Activated naive CD4-positive, alpha-beta T cell treated with anti-CD3 and anti-CD28 coated beads, Interleukin-2, amount 50 U/mL, for 72 hours (primary cell): ENCODE data around the gene EPB41L4B. TPM values are rescaled to one million over a fixed set of nuclear protein-coding genes. Genes with fewer than 3 reads are reported as not detected.

Experiments
- total RNA-seq, 2 donors: library from RNA; stranded (reverse); gene quantifications; one replicate each; pipeline ENCODE4 v1.2.3, GENCODE V29; 2022

The EPB41L4B gene
- total RNA-seq, 2 donors from 2014 or later, result 0.51 TPM; not detected in 1

Other genes starting within 250 kb of the EPB41L4B start
- gene TMEM245, start 201.1 kb downstream of the EPB41L4B start, total RNA-seq, result 10 to 100 TPM; 15.7 to 23.5 TPM
- gene FRRS1L, start 153.8 kb downstream of the EPB41L4B start, total RNA-seq, result not detected
- under 1 TPM; 0.80 to 0.99 TPM for gene PTPN3, start 177.2 kb upstream of the EPB41L4B start, total RNA-seq